B cell (primary cell): ENCODE measurements around the gene CMTM1. TPM values are rescaled to one million over a fixed set of nuclear protein-coding genes. Genes with fewer than 3 reads are reported as not detected.

Source experiments
- ATAC-seq: fragments of 200-7000 bp; cut with Tn5 transposase; one replicate; pipeline ENCODE4 v1.10.0; 2021; ENCODE audit warnings: low read depth, mild to moderate bottlenecking, moderate number of reproducible peaks, moderate library complexity
- CTCF ChIA-PET: fragments of 350-600 bp; sonication (Branson Sonifier 250); formaldehyde crosslinking; loops from one replicate; lab custom pipeline; 2021; ENCODE audit warnings: antibody characterized with exemption, inconsistent platforms; lab: Charles Lee
- POLR2A ChIA-PET: fragments of 350-600 bp; sonication (Branson Sonifier 250); formaldehyde crosslinking; loops from one replicate; lab custom pipeline; 2021; ENCODE audit warnings: antibody characterized with exemption; lab: Charles Lee
- DNase-seq: peaks from one replicate; pipeline ENCODE4 v3.0.0; 2013
- H2AFZ ChIP-seq: 2 replicates; pipeline ENCODE4 v1.6.1; 2012; ENCODE audit warnings: mild to moderate bottlenecking, low read depth, low read length; ENCODE audit not compliant: insufficient read depth, poor library complexity, severe bottlenecking
- H3K27ac ChIP-seq, 2 donors: 1 replicate in 1 of 2; 2 replicates in 1 of 2; pipeline ENCODE4 v1.5.1; 2012 to 2013; ENCODE audit warnings: low read length in 2 of 2, mild to moderate bottlenecking in 2 of 2, moderate library complexity in 1 of 2
- H3K27me3 ChIP-seq, 4 experiments: fragments of 200-600 bp in 1 of 4; sonication (generic) in 1 of 4; replicated peaks in 1 of 4; 1 replicate in 2 of 4; 2 replicates in 2 of 4; pipeline versions ENCODE4 v1.6.1 to v1.7.0; 2013 to 2016; ENCODE audit warnings: low read length in 3 of 4, mild to moderate bottlenecking in 2 of 4, mixed read lengths in 1 of 4, moderate library complexity in 1 of 4; ENCODE audit not compliant: insufficient read depth in 4 of 4, control insufficient read depth in 3 of 4; ENCODE audit errors: control extremely low read depth in 1 of 4
- H3K36me3 ChIP-seq, 2 experiments: replicated peaks in 1 of 2; 1 replicate in 1 of 2; 2 replicates in 1 of 2; pipeline versions ENCODE4 v1.6.1 to v1.7.1; 2013; ENCODE audit warnings: low read length in 1 of 2; ENCODE audit not compliant: insufficient read depth in 2 of 2, control insufficient read depth in 1 of 2; ENCODE audit errors: control extremely low read depth in 1 of 2, extremely low read depth in 1 of 2
- H3K4me1 ChIP-seq, 2 donors: fragments of 200-600 bp in 1 of 2; sonication (generic) in 1 of 2; 1 replicate in 1 of 2; 2 replicates in 1 of 2; pipeline versions ENCODE4 v1.5.1 to v1.6.1; 2013 to 2017; ENCODE audit warnings: low read length in 2 of 2; ENCODE audit not compliant: control insufficient read depth in 2 of 2, insufficient read depth in 2 of 2
- H3K4me2 ChIP-seq: replicated peaks from 2 replicates; pipeline ENCODE3; 2012; ENCODE audit warnings: mild to moderate bottlenecking, low read depth, low read length; ENCODE audit not compliant: poor library complexity, severe bottlenecking
- H3K4me3 ChIP-seq, 5 experiments: fragments of 200-600 bp in 1 of 5; sonication (generic) in 1 of 5; 1 replicate in 3 of 5; 2 replicates in 2 of 5; pipeline versions ENCODE4 v1.5.1 to v1.7.0; 2011 to 2016; ENCODE audit warnings: low read length in 4 of 5, mild to moderate bottlenecking in 4 of 5, low read depth in 2 of 5, control low read depth in 1 of 5, moderate library complexity in 1 of 5; ENCODE audit not compliant: insufficient read depth in 1 of 5; ENCODE audit errors: control extremely low read depth in 1 of 5, extremely low read depth in 1 of 5
- H3K79me2 ChIP-seq: fragments of 200-600 bp; sonication (generic); one replicate; pipeline ENCODE4 v1.6.0; 2016; ENCODE audit warnings: low read length; ENCODE audit not compliant: control insufficient read depth, insufficient read depth
- H3K9ac ChIP-seq: fragments of 200-600 bp; sonication (generic); 2 replicates; pipeline ENCODE4 v1.6.1; 2017; ENCODE audit warnings: mild to moderate bottlenecking, low read length, moderate library complexity
- H3K9me3 ChIP-seq, 3 donors: one replicate each; pipeline versions ENCODE4 v1.6.1 to v1.7.1; 2013; ENCODE audit warnings: low read length in 2 of 3; ENCODE audit not compliant: control insufficient read depth in 2 of 3, insufficient read depth in 1 of 3; ENCODE audit errors: control extremely low read depth in 1 of 3
- H4K20me1 ChIP-seq: 2 replicates; pipeline ENCODE4 v1.6.0; 2012; ENCODE audit warnings: mild to moderate bottlenecking, low read length; ENCODE audit not compliant: insufficient read depth, control insufficient read depth, poor library complexity, severe bottlenecking
- H3K27ac Mint-ChIP-seq: one replicate; pipeline ENCODE4 v1.8.0; 2021; ENCODE audit warnings: mixed read lengths
- H3K27me3 Mint-ChIP-seq: one replicate; pipeline ENCODE4 v1.8.0; 2021; ENCODE audit warnings: mixed read lengths
- H3K4me1 Mint-ChIP-seq: one replicate; pipeline ENCODE4 v1.8.0; 2021; ENCODE audit warnings: mixed read lengths
- H3K4me3 Mint-ChIP-seq: one replicate; pipeline ENCODE4 v1.8.0; 2021; ENCODE audit warnings: mixed read lengths
- H3K9me3 Mint-ChIP-seq: one replicate; pipeline ENCODE4 v1.8.0; 2022; ENCODE audit warnings: mixed read lengths; ENCODE audit not compliant: insufficient read depth
- EZH2 ChIP-seq: IDR thresholded peaks from 2 replicates; pipeline ENCODE4 v1.6.1; 2012; ENCODE audit warnings: borderline replicate concordance, low read depth, mild to moderate bottlenecking, moderate library complexity, low read length; ENCODE audit not compliant: insufficient read depth, poor library complexity, severe bottlenecking
- WGBS: methylation state at CpG from one replicate; pipeline ENCODE4 v1.1.5; 2013; ENCODE audit warnings: missing lambda C conversion rate; ENCODE audit not compliant: insufficient coverage; 5-methylcytosine and 5-hydroxymethylcytosine counted together
- intact Hi-C: fragments of 100-400 bp; cut with micrococcal nuclease; formaldehyde crosslinking; loops from one replicate; pipeline ENCODE4 v1.10.0; 2022
- polyA plus RNA-seq: library from polyadenylated mRNA; depleted of rRNA; stranded (reverse); fragments of >200 nt; gene quantifications from 2 replicates; pipeline ENCODE4 v1.2.3, GENCODE V29; 2012
- total RNA-seq, 2 donors: library from RNA; stranded (reverse); fragments of 120-200 nt in 1 of 2; gene quantifications; 1 replicate in 1 of 2; 2 replicates in 1 of 2; pipeline versions ENCODE4 v1.2.3 to v1.2.4, GENCODE V29; 2013 to 2022
- TF ChIP-seq, protein P1 (sequence below): fragments of 200-600 bp; IDR thresholded peaks from one replicate; pipeline ENCODE4 v1.8.0; 2022; ENCODE audit warnings: antibody characterized with exemption, mild to moderate bottlenecking

CMTM1 gene
- total and polyA plus RNA-seq, 2 donors (not counting 1 experiment from before 2014, with no cell fraction given), result 1.6 to 5.9 TPM

DNA sequence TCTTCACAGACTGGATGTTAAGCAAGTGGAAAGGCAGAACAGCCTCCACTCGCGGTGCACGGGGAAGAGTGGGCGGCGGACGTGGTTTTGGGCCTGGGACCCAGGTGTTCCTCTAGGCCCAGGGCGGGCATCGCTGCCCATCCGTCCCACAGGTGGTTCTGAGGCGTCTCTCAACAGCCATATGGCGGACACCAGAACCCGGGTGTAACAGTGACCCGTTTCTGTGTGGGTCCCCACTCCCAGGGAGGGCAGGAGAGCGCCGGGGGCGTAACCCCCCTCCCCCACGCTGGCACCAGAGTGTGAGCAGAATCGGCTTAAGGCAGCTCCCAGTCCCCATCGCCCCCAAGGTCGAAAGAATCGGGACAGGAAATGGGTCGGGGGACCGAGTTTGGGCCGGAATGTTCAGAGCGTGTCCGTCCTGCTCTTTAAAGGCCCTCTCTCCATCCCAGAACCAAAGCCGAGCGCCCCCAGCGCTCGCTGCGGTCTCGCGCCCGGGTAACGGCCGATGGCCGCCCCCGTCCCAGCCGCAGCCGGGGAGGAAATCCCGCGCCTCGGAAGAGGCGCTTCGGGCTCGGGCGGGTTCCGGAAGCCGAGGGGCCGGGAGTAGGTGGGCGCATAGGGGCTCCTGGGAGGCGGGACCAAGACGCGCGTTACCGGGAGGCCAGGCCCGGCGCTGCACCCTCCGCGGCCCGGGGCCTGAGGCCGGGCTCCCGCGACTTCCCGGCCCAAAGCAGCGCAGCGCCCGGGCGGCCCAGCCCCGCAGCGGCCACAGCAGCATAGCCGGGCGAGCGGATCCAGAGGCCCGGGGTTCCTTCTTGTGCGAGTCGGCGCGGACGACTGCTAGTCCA, 16.7 kb upstream of the CMTM1 start, which contains the start of gene TK2:
TSS of gene TK2 (minus strand) at position 839 of the 848 bp plus-strand sequence. CDS start at position 778, 61 bp downstream.
- POLR2A ChIA-PET, result interaction anchor here (0.7 to 3.1 kb wide), 3 partner anchors 10 to 32 kb away, joined by 3 to 21 read pairs (median 6); no protein-coding TSS in a partner anchor

More for the DNA sequence above, 16.7 kb upstream of the CMTM1 start, which contains the start of gene TK2:
- CTCF ChIA-PET, result interaction anchor here (0.9 to 6.6 kb wide), 6 partner anchors 13 to 144 kb away, joined by 3 to 46 read pairs (median 7); no protein-coding TSS in a partner anchor
- DNase-seq (peak; percentile 76), ATAC-seq (peak; percentile 29)
- peaks cover 81% of the 10 kb centered on the region for H3K4me1 Mint-ChIP-seq
- H4K20me1 ChIP-seq, result peaks cover 6% of the 10 kb centered on the region
- peak within 1 kb of the TSS; percentile 73 for H3K9ac ChIP-seq
- H3K27me3 Mint-ChIP-seq, result no peaks in the 10 kb centered on the region
- under 1% methylated on average over 79 of the region's 80 CpGs for WGBS
- H3K4me2 ChIP-seq, result peak within 1 kb of the TSS; percentile 89
- H3K27me3 ChIP-seq, result no peaks in the 10 kb centered on the region
- peaks cover 74 to 86% of the 10 kb centered on the region in 2 donors for H3K4me1 ChIP-seq
- peaks cover 28% of the 10 kb centered on the region for H3K79me2 ChIP-seq
- H3K4me3 ChIP-seq, result peak within 1 kb of the TSS; percentile 32 to 72 (median 62)
- H3K27ac Mint-ChIP-seq, result peak within 1 kb of the TSS; percentile 90
- H3K36me3 ChIP-seq, result no peaks in the 10 kb centered on the region
- no peaks in the 10 kb centered on the region for H3K9me3 ChIP-seq
- TF ChIP-seq EZH2, result no peak
- TF ChIP-seq, protein P1, sequence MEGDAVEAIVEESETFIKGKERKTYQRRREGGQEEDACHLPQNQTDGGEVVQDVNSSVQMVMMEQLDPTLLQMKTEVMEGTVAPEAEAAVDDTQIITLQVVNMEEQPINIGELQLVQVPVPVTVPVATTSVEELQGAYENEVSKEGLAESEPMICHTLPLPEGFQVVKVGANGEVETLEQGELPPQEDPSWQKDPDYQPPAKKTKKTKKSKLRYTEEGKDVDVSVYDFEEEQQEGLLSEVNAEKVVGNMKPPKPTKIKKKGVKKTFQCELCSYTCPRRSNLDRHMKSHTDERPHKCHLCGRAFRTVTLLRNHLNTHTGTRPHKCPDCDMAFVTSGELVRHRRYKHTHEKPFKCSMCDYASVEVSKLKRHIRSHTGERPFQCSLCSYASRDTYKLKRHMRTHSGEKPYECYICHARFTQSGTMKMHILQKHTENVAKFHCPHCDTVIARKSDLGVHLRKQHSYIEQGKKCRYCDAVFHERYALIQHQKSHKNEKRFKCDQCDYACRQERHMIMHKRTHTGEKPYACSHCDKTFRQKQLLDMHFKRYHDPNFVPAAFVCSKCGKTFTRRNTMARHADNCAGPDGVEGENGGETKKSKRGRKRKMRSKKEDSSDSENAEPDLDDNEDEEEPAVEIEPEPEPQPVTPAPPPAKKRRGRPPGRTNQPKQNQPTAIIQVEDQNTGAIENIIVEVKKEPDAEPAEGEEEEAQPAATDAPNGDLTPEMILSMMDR, result no peak
- H3K4me3 Mint-ChIP-seq, result peak within 1 kb of the TSS; percentile 87
- intact Hi-C loops, result loop anchor here (1.0 to 2.0 kb wide), 2 partner anchors 10 to 55 kb away; partner anchors contain the start of gene CMTM3
- peak within 1 kb of the TSS; percentile 88 for H2AFZ ChIP-seq
- peak within 1 kb of the TSS; percentile 73 to 85 for H3K27ac ChIP-seq
- H3K9me3 Mint-ChIP-seq, result no peaks in the 10 kb centered on the region
